Measurements from ENCODE around the gene SMARCC1.

Gene SMARCC1

DNA sequence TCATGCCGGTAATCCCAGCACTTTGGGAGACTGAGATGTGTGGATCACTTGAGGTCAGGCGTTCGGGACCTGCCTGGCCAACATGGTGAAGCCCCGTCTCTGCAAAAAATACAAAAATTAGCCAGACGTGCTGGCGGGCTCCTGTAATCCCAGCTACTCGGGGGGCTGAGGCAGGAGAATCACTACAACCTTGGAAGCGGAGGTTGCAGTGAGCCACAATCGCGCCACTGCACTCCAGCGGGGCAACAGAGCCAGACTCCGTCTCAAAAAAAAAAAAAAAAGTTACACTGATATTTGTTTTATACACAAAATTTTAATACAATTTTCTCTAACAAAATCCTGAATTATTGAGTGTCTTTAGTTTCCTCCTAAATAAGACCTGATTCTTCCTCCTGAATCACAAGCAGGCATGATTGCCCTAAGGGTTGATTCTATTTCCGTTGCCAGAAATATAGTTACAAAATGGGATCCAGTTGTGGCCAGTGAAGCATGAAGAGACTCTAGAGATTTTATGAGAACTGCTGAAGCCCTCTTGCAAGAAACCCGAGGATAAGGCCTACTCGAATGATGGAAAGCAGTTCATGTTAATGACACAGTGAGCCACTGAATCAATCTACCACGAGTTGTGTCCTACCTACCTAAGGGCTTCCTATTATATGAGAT lies 9.6 kb upstream of the SMARCC1 start:
- Histone ChIP-seq H3K4me3 (ENCODE audit: low read length) (no peak overlapping the region), H3K4me2 (ENCODE audit: low read length) (no peak overlapping the region), H4K20me1 (ENCODE audit: insufficient read depth, low read length) (no peaks in the 10 kb centered on the region), H3K36me3 (replicated peaks; ENCODE audit: low read depth, low read length) (no peaks in the 10 kb centered on the region), H3K9ac (ENCODE audit: low read length) (no peak overlapping the region), H3K9me3 (ENCODE audit: insufficient read depth, low read length) (no peaks in the 10 kb centered on the region), H3K4me1 (ENCODE audit: low read length) (peaks cover 7% of the 10 kb centered on the region; the same call in 1 of the 2 replicates), H3K27me3 (ENCODE audit: low read depth, low read length) (no peaks in the 10 kb centered on the region), H2AFZ (ENCODE audit: low read depth, low read length) (no peak overlapping the region), H3K79me2 (ENCODE audit: low read length) (no peaks in the 10 kb centered on the region), H3K27ac (ENCODE audit: low read length) (no peak overlapping the region)
- TF ChIP-seq EZH2phosphoT487 (IDR thresholded peaks at IDR 0.05; ENCODE audit: low read depth), result no peak
- TF ChIP-seq, protein P1, sequence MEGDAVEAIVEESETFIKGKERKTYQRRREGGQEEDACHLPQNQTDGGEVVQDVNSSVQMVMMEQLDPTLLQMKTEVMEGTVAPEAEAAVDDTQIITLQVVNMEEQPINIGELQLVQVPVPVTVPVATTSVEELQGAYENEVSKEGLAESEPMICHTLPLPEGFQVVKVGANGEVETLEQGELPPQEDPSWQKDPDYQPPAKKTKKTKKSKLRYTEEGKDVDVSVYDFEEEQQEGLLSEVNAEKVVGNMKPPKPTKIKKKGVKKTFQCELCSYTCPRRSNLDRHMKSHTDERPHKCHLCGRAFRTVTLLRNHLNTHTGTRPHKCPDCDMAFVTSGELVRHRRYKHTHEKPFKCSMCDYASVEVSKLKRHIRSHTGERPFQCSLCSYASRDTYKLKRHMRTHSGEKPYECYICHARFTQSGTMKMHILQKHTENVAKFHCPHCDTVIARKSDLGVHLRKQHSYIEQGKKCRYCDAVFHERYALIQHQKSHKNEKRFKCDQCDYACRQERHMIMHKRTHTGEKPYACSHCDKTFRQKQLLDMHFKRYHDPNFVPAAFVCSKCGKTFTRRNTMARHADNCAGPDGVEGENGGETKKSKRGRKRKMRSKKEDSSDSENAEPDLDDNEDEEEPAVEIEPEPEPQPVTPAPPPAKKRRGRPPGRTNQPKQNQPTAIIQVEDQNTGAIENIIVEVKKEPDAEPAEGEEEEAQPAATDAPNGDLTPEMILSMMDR (IDR thresholded peaks at IDR 0.05; ENCODE audit: low read depth, low read length), result no peak

DNA sequence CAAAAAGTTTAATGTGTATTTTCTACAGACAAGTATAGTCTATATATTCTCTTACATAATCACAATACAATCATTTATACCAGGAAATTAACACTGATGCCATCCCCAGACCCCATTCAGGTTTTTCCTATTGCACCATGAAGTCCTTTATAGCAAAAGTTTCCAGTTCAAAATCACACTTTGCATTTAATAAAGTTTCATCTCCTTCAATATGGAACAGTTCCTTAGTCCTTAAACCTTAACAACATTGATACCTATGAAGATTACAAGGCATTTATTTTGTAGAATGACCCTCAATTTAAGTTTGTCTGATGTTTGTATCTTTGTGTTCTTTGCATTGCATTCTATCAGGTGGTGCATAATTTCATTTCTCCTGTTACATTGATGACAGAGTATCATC lies 2.0 kb upstream of the SMARCC1 start:
- peaks cover 42% of the 10 kb centered on the region for H3K79me2 ChIP-seq (ENCODE audit: low read length)
- H4K20me1 ChIP-seq (ENCODE audit: insufficient read depth, low read length), result peaks cover 13% of the 10 kb centered on the region
- no peak overlapping the region for H3K27ac ChIP-seq (ENCODE audit: low read length)
- peaks cover 20% of the 10 kb centered on the region for H3K4me1 ChIP-seq (ENCODE audit: low read length)
- H3K27me3 ChIP-seq (ENCODE audit: low read depth, low read length), result no peaks in the 10 kb centered on the region
- H3K4me3 ChIP-seq (ENCODE audit: low read length), result no peak overlapping the region
- no peak overlapping the region for H3K9ac ChIP-seq (ENCODE audit: low read length)
- no peak overlapping the region for H2AFZ ChIP-seq (ENCODE audit: low read depth, low read length)
- H3K4me2 ChIP-seq (ENCODE audit: low read length), result no peak overlapping the region
- peaks cover 7% of the 10 kb centered on the region for H3K36me3 ChIP-seq (replicated peaks; ENCODE audit: low read depth, low read length)
- no peaks in the 10 kb centered on the region for H3K9me3 ChIP-seq (ENCODE audit: insufficient read depth, low read length)
- TF ChIP-seq, protein P1 (IDR thresholded peaks at IDR 0.05; ENCODE audit: low read depth, low read length), result no peak
- no peak for TF ChIP-seq EZH2phosphoT487 (IDR thresholded peaks at IDR 0.05; ENCODE audit: low read depth)

DNA sequence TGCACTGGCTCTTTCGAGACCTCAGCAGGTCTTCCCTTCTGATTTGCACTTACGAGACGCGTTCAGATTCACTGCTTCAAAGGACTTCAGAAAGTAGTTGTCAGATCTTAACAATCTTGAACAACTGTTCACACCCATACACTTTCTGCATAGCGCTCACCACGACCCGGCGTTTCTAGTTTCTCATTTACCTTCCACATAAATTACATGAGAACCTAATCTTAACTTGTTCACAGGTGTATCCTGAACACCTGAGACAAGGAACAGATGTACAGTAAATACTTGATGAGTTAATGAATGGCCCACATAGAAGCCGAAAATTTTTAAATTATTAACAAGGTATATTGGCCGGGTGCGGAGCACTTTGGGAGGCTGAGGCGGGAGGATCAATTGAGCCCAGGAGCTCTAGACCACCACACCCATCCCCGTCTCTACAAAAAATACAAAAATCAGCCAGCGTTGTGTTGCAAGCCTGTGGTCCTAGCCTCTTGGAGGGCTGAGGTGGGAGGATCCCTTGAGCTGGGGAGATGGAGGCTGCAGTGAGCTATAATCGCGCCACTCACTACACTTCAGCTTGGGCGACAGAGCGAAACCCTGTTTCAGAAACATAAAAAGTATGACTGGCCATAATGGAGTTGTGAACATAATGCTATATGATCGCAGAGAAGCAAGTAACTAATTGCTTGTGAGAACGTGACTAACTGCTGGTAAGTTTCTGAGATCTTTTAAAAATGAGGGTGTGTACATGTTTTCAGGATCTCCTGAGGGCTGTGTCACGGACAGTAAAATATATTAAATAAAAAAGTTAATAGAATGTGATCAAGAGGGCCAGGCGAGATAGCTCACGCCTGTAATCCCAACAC lies 984 bp upstream of the SMARCC1 start:
- no peak for TF ChIP-seq EZH2phosphoT487 (IDR thresholded peaks at IDR 0.05; ENCODE audit: low read depth)
- TF ChIP-seq, protein P1 (IDR thresholded peaks at IDR 0.05; ENCODE audit: low read depth, low read length), result no peak
- Histone ChIP-seq H3K79me2 (ENCODE audit: low read length) (peaks cover 52% of the 10 kb centered on the region), H2AFZ (ENCODE audit: low read depth, low read length) (peak overlapping the region; percentile 58; the same call in 1 of the 2 replicates), H3K9ac (ENCODE audit: low read length) (peak overlapping the region; percentile 88), H3K27ac (ENCODE audit: low read length) (peak overlapping the region; percentile 83), H3K4me1 (ENCODE audit: low read length) (peaks cover 22% of the 10 kb centered on the region), H3K27me3 (ENCODE audit: low read depth, low read length) (no peaks in the 10 kb centered on the region), H3K36me3 (replicated peaks; ENCODE audit: low read depth, low read length) (peaks cover 8% of the 10 kb centered on the region), H4K20me1 (ENCODE audit: insufficient read depth, low read length) (peaks cover 19% of the 10 kb centered on the region), H3K4me3 (ENCODE audit: low read length) (peak overlapping the region; percentile 92), H3K9me3 (ENCODE audit: insufficient read depth, low read length) (no peaks in the 10 kb centered on the region), H3K4me2 (ENCODE audit: low read length) (peak overlapping the region; percentile 84)

Data from OCI-LY3 (cell line).